Fibroblast of villous mesenchyme (primary cell): ENCODE measurements around the gene AP1S1. TPM values are rescaled to one million over a fixed set of nuclear protein-coding genes. Genes with fewer than 3 reads are reported as not detected.
A peak's percentile ranks its signal among the peaks of the same experiment; 100 is the strongest.
"Not testable (repeated sequence)": the region's sequence is repeated elsewhere in the genome, so short reads cannot be mapped to it uniquely, and the experiment has no call there.

ENCODE experiments used
- DNase-seq: peaks from one replicate; pipeline ENCODE4 v3.0.0-alpha.2; 2010; ENCODE audit warnings: low read depth
- H3K4me3 ChIP-seq: 2 replicates; pipeline ENCODE4 v1.5.1; 2011; ENCODE audit warnings: low read depth, mild to moderate bottlenecking, low read length
- total RNA-seq: library from RNA; depleted of rRNA; stranded (reverse); fragments of >200 nt; gene quantifications from 2 replicates; pipeline ENCODE4 v1.2.3, GENCODE V29; 2012
- TF ChIP-seq, protein P1 (sequence below): IDR thresholded peaks from 2 replicates; pipeline ENCODE4 v1.5.1; 2012; ENCODE audit warnings: low read depth, mild to moderate bottlenecking, low read length; ENCODE audit not compliant: insufficient read depth

AP1S1 gene
- 129 and 154 TPM in 2 replicates for total RNA-seq

DNA sequence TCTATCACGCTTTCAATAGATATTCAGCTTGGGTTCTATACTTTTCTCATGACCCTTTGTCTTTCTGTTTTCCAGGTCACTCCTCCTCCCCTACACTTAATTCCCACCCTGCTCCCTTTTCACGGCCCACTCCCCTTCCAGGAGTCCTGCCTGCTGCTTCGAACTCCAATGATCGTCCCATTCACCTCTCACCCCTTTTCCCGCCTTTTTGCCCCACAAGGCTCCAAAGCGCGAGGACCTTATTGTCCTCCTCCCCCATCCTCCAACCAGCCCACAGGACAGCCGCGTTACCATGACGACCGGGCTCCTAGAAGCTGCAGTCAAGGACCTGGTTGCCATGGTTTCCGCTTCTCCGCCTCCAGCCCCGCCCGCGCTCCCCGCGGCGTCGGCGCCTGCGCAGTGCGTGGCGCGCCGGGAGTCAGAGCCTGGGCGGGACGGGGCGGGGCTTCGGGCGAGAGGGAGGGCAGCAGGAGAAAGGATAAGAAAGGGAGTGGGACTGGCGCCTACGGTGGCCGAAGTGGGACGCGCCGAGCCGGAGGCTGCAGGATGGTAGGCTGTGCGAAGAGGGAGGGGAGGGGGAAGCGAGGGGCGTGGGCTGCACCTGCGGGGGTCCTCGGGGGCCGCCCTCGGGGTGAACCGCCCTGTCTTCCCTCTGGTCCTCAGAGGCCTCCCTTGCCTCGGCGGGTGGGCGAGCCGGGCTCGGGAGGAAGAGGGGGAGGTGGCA is at the start of gene AP1S1:
TSS of gene AP1S1 (plus strand) at position 508 of the 724 bp plus-strand sequence. CDS start at position 547, 39 bp downstream.
- peak; percentile 94 for DNase-seq

DNA sequence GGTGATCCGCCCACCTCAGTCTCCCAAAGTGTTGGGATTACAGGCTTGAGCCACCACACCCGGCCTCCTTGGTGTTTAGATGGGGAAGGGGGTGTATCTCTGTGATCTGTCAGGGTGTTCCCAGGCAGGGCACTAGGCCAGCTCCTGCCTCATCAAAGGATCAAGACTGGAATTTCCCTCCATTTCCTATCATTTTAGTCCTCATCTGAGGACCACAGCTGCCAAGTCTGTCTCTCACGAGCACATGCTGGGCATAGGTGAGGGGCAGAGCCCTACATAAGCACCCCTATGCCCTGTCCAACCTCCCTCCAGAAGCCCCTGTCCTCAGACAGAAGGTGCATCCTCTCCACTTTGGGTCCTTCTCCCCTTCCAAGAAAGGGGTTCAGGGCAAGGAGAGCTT is 49.5 kb upstream of the AP1S1 start:
- no peak overlapping the region for H3K4me3 ChIP-seq
- TF ChIP-seq, protein P1, sequence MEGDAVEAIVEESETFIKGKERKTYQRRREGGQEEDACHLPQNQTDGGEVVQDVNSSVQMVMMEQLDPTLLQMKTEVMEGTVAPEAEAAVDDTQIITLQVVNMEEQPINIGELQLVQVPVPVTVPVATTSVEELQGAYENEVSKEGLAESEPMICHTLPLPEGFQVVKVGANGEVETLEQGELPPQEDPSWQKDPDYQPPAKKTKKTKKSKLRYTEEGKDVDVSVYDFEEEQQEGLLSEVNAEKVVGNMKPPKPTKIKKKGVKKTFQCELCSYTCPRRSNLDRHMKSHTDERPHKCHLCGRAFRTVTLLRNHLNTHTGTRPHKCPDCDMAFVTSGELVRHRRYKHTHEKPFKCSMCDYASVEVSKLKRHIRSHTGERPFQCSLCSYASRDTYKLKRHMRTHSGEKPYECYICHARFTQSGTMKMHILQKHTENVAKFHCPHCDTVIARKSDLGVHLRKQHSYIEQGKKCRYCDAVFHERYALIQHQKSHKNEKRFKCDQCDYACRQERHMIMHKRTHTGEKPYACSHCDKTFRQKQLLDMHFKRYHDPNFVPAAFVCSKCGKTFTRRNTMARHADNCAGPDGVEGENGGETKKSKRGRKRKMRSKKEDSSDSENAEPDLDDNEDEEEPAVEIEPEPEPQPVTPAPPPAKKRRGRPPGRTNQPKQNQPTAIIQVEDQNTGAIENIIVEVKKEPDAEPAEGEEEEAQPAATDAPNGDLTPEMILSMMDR, result no peak
- no peak for DNase-seq

More for the DNA sequence above, at the start of gene AP1S1:
- peak within 1 kb of the TSS; percentile 85 for H3K4me3 ChIP-seq
- TF ChIP-seq, protein P1, result no peak

DNA sequence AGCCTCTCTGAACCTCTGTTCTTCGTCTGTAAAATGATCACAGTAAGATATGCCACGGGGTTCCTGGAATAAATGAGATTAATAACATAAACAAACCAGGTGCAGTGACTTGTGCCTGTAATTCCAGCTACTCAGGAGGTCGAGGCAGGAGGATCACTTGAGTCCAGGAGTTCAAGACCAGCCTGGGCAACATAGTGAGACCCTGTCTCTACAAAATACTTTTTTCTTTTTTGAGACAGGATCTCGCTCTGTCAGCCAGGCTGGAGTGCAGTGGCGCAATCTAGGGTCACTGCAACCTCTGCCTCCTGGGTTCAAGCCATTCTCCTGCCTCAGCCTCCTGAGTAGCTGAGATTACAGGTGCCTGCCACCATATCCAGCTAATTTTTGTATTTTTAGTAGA is 49.0 kb upstream of the AP1S1 start:
- H3K4me3 ChIP-seq, DNase-seq: not testable (repeated sequence)

DNA sequence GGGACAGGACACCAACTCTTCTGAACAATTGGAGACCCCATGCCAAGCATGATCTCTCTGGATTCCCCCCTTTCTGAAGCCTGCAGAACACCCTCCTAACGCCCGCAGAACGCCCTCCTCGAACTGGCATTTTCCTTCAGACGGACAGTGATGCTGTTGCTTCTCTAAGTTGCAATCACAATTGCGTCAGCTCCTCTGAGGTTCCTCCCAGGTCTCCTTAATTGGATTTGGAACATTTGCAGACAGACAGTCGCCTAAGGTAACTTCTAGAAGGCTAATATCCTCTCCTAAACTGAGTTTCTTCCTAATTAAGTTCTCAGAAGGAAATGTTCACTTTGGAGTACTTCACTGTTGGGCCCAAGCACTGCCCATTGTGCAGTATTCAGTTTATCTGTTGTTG is 47.9 kb upstream of the AP1S1 start:
- TF ChIP-seq, protein P1, result no peak
- DNase-seq, result no peak
- no peak overlapping the region for H3K4me3 ChIP-seq

DNA sequence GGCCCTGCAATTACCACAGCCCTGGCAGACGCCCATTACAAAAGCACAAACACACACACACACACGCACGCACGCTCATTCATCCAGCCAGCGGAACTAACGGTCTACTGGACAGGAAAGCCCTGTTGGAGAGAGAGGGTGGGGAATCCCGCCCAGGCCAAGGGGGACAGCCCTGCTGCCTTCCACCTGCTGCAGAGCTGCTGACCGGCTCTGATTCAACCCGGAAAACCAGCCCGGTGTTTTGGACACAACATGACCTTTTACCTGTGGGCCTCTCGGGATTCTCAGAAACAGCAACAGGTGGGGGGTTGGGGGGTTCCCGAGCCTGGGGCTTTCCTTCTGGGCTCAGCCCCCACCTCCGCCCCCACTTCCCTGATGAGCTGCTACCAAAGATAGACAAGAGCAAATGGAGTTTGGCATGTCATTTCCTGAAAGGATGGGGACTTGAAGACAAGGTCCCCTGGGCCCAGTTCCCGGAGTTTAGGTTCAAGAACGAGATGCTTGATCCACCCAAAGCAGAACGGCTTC is 45.9 kb upstream of the AP1S1 start:
- TF ChIP-seq, protein P1, result no peak
- H3K4me3 ChIP-seq, result no peak overlapping the region
- no peak for DNase-seq

DNA sequence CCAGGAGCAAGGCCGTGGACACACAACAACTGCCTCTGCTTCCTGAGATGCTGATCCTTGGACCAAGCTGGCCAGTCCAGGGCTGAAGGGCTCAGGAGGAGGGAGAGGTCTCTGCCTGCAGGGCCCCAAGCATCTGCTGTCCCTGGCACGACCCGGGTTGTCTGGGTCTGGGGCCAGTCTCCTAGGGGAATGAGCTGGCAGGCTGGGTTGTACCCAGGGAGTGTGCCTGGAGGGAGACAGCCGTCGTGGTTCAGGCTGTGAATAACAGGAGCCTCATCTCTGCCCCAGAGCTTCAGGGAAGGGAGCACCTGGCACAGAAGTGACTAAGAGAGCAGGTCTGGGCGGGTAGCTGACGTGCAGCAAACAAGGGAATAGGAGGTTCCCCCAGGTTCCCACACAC is 45.3 kb upstream of the AP1S1 start:
- H3K4me3 ChIP-seq, result no peak overlapping the region
- no peak for DNase-seq
- TF ChIP-seq, protein P1, result no peak

DNA sequence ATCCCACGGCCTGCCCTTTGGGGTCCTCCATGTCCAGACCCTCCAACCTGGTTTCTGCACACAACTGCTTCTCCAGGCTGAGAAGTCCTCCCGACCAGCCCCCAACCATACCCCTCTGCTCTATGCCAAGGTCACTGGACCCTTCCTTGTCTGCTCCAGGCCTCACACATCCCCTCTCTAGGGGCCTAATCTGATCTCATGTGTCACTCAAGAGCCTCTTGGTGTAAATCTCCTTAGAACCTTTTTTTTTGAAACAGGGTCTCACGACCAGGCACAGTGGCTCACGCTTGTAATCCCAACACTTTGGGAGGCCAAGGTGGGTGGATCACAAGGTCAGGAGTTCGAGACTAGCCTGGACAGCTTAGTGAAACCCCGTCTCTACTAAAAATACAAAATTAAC is 44.9 kb upstream of the AP1S1 start:
- H3K4me3 ChIP-seq, result no peak overlapping the region
- TF ChIP-seq, protein P1, result no peak
- no peak for DNase-seq
